Fibroblast of pulmonary artery (primary cell): ENCODE data around the gene AUTS2.

ENCODE experiments used
- DNase-seq: peaks from one replicate; pipeline ENCODE4 v3.0.0-alpha.2; 2010; ENCODE audit warnings: low read depth
- H3K4me3 ChIP-seq: replicated peaks from 2 replicates; pipeline ENCODE4 v1.5.1; 2011; ENCODE audit warnings: low read depth, mild to moderate bottlenecking, control low read depth, low read length, moderate library complexity
- CTCF ChIP-seq: IDR thresholded peaks from 2 replicates; pipeline ENCODE4 v1.5.1; 2011; ENCODE audit warnings: mild to moderate bottlenecking, control low read depth, low read length, inconsistent platforms; ENCODE audit errors: missing control alignments

AUTS2 gene

GRCh38 chr7:70387217-70387616, 788.9 kb downstream of the AUTS2 start:
- no peak for TF ChIP-seq CTCF
- DNase-seq, result no peak
- H3K4me3 ChIP-seq, result no peak overlapping the region

GRCh38 chr7:70389531-70390151, 791.4 kb downstream of the AUTS2 start:
- no peak for DNase-seq
- no peak for TF ChIP-seq CTCF
- H3K4me3 ChIP-seq, result no peak overlapping the region

- no peak for TF ChIP-seq CTCF
- no peak for DNase-seq
- H3K4me3 ChIP-seq, result no peak overlapping the region
These were observed 792.0 kb downstream of the AUTS2 start for GRCh38 chr7:70390251-70390650.

- no peak overlapping the region for H3K4me3 ChIP-seq
- peak; percentile 3 for DNase-seq
- TF ChIP-seq CTCF, result no peak
These were observed 794.1 kb downstream of the AUTS2 start for GRCh38 chr7:70392256-70392876.

GRCh38 chr7:70392877-70393435, 794.7 kb downstream of the AUTS2 start:
- no peak for DNase-seq
- no peak overlapping the region for H3K4me3 ChIP-seq
- no peak for TF ChIP-seq CTCF

GRCh38 chr7:70393956-70394355, 795.7 kb downstream of the AUTS2 start:
- TF ChIP-seq CTCF, result no peak
- DNase-seq, result no peak
- no peak overlapping the region for H3K4me3 ChIP-seq
